Measurements from ENCODE around the gene AKR1C8.

The AKR1C8 gene

GRCh38 chr10:5106553-5106952 is 78.4 kb downstream of the AKR1C8 start:
- DNase-seq: no peak

DNA sequence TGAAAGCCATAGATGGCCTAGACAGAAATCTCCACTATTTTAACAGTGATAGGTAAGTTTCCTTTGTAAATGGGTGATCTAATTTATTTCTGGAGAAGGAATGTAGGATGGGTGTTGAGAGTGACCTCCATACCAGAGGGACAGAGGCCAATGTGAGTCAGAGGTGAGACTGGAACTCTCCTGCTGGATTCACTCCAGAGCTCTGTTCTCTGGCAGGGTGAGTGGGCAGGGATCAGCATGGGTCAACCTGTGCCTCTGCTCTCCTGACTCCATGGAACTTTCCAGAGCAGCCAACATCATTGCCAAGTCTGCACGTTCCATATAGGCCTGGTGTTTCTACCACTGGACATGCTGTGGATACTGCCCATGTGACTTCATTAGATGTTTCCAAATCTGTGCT is 79.3 kb downstream of the AKR1C8 start:
- no peak for DNase-seq

All from CD4-positive, alpha-beta T cell treated with Interleukin-17A for 4 hours (primary cell).